Measurements from ENCODE around the gene SLC35E1. TPM values are rescaled to one million over a fixed set of nuclear protein-coding genes. Genes with fewer than 3 reads are reported as not detected.

SLC35E1 gene
- total RNA-seq, 1 experiment from 2014 or later, result 28.5 TPM

DNA sequence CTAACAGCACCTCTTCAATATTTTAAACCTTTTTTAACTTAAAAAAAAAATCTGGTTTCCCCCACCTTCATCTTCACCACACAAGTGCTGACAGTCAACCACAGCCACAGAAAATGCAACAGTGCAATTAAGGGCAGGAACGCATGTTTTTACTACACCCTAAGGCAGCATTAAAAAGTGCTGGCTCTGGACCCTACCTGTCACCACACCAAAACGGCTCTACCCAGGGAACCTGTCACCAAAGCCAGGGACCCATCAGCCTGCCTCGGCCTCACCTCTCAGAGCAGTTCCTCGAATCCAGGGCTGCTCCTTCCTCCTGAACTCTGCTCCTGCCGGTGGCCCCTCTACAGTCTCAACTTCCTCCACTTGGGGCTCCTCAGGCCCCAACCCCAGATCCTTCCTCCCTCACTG lies 22.5 kb upstream of the SLC35E1 start:
- Mint-ChIP-seq H3K36me3 (no peaks in the 10 kb centered on the region), H3K27ac (peak overlapping the region; percentile 72), H3K4me1 (peaks cover 17% of the 10 kb centered on the region), H3K27me3 (ENCODE audit: low read depth) (no peaks in the 10 kb centered on the region), H3K9me3 (no peaks in the 10 kb centered on the region), H3K4me3 (no peak overlapping the region)
- ChIA-PET POLR2A (no interaction called here), CTCF (no interaction called here)
- no peak for DNase-seq (ENCODE audit: low spot score)
- TF ChIP-seq ZNF232 (CRISPR knock-in tag; IDR thresholded peaks at IDR 0.05) (no peak), ZNF281 (CRISPR knock-in tag; IDR thresholded peaks at IDR 0.05) (no peak), CREB1 (CRISPR knock-in tag; IDR thresholded peaks at IDR 0.05) (no peak), KAT7 (CRISPR knock-in tag; IDR thresholded peaks at IDR 0.05; ENCODE audit: borderline replicate concordance) (no peak), IRF2 (CRISPR knock-in tag; IDR thresholded peaks at IDR 0.05; ENCODE audit: borderline replicate concordance, low read depth) (no peak), TEAD4 (CRISPR knock-in tag; IDR thresholded peaks at IDR 0.05) (no peak)
- TF ChIP-seq, protein P1, sequence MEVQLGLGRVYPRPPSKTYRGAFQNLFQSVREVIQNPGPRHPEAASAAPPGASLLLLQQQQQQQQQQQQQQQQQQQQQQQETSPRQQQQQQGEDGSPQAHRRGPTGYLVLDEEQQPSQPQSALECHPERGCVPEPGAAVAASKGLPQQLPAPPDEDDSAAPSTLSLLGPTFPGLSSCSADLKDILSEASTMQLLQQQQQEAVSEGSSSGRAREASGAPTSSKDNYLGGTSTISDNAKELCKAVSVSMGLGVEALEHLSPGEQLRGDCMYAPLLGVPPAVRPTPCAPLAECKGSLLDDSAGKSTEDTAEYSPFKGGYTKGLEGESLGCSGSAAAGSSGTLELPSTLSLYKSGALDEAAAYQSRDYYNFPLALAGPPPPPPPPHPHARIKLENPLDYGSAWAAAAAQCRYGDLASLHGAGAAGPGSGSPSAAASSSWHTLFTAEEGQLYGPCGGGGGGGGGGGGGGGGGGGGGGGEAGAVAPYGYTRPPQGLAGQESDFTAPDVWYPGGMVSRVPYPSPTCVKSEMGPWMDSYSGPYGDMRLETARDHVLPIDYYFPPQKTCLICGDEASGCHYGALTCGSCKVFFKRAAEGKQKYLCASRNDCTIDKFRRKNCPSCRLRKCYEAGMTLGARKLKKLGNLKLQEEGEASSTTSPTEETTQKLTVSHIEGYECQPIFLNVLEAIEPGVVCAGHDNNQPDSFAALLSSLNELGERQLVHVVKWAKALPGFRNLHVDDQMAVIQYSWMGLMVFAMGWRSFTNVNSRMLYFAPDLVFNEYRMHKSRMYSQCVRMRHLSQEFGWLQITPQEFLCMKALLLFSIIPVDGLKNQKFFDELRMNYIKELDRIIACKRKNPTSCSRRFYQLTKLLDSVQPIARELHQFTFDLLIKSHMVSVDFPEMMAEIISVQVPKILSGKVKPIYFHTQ (CRISPR knock-in tag; IDR thresholded peaks at IDR 0.05), result no peak
- ATAC-seq, result no peak

GRCh38 chr19:16594131-16594586 lies 21.9 kb upstream of the SLC35E1 start:
- no peaks in the 10 kb centered on the region for H3K36me3 Mint-ChIP-seq
- TF ChIP-seq NR3C1 (CRISPR knock-in tag; conservative IDR thresholded peaks at IDR 0.05; ENCODE audit: low read depth), result no peak
- TF ChIP-seq FOXK1 (CRISPR knock-in tag; IDR thresholded peaks at IDR 0.05), result no peak
- H3K27me3 Mint-ChIP-seq (ENCODE audit: low read depth), result no peaks in the 10 kb centered on the region
- H3K4me3 Mint-ChIP-seq, result no peak overlapping the region
- ChIA-PET POLR2A (no interaction called here), CTCF (no interaction called here)
- no peak for ATAC-seq
- peak overlapping the region; percentile 19; the same call in 1 of the 2 replicates for H3K27ac Mint-ChIP-seq
- no peak for DNase-seq (ENCODE audit: low spot score)
- no peaks in the 10 kb centered on the region for H3K9me3 Mint-ChIP-seq
- peaks cover 19% of the 10 kb centered on the region for H3K4me1 Mint-ChIP-seq

- ChIA-PET CTCF (interaction anchor here (0.5 kb wide), 1 partner anchor 39 kb away, joined by 7 read pairs; no protein-coding TSS in a partner anchor), POLR2A (no interaction called here)
- Mint-ChIP-seq H3K27me3 (ENCODE audit: low read depth) (no peaks in the 10 kb centered on the region), H3K4me3 (no peak overlapping the region), H3K9me3 (no peaks in the 10 kb centered on the region), H3K27ac (peak overlapping the region; percentile 33), H3K4me1 (peaks cover 29% of the 10 kb centered on the region), H3K36me3 (no peaks in the 10 kb centered on the region)
- no peak for ATAC-seq
- no peak for DNase-seq (ENCODE audit: low spot score)
- no peak for TF ChIP-seq ZNF232 (CRISPR knock-in tag; IDR thresholded peaks at IDR 0.05)
- TF ChIP-seq ZNF671 (CRISPR knock-in tag; IDR thresholded peaks at IDR 0.05), result no peak
- TF ChIP-seq, protein P2, sequence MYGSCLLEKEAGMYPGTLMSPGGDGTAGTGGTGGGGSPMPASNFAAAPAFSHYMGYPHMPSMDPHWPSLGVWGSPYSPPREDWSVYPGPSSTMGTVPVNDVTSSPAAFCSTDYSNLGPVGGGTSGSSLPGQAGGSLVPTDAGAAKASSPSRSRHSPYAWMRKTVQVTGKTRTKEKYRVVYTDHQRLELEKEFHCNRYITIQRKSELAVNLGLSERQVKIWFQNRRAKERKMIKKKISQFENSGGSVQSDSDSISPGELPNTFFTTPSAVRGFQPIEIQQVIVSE (CRISPR knock-in tag; IDR thresholded peaks at IDR 0.05; ENCODE audit: borderline replicate concordance), result no peak
- TF ChIP-seq NFE2L1 (CRISPR knock-in tag; IDR thresholded peaks at IDR 0.05), result no peak
- TF ChIP-seq, protein P3, sequence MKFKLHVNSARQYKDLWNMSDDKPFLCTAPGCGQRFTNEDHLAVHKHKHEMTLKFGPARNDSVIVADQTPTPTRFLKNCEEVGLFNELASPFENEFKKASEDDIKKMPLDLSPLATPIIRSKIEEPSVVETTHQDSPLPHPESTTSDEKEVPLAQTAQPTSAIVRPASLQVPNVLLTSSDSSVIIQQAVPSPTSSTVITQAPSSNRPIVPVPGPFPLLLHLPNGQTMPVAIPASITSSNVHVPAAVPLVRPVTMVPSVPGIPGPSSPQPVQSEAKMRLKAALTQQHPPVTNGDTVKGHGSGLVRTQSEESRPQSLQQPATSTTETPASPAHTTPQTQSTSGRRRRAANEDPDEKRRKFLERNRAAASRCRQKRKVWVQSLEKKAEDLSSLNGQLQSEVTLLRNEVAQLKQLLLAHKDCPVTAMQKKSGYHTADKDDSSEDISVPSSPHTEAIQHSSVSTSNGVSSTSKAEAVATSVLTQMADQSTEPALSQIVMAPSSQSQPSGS (CRISPR knock-in tag; IDR thresholded peaks at IDR 0.05; ENCODE audit: borderline replicate concordance, low read depth), result no peak
- TF ChIP-seq E2F1 (CRISPR knock-in tag; IDR thresholded peaks at IDR 0.05), result no peak
- no peak for TF ChIP-seq GRHL2 (CRISPR knock-in tag; IDR thresholded peaks at IDR 0.05; ENCODE audit: insufficient replicate concordance, severe bottlenecking)
- no peak for TF ChIP-seq FOXK1 (CRISPR knock-in tag; IDR thresholded peaks at IDR 0.05)
- no peak for TF ChIP-seq GTF2I (CRISPR knock-in tag; conservative IDR thresholded peaks at IDR 0.05)
- no peak for TF ChIP-seq TP53 (CRISPR knock-in tag; IDR thresholded peaks at IDR 0.05)
- no peak for TF ChIP-seq TCF7 (CRISPR knock-in tag; IDR thresholded peaks at IDR 0.05; ENCODE audit: low read depth)
- TF ChIP-seq ELF4 (CRISPR knock-in tag; IDR thresholded peaks at IDR 0.05; ENCODE audit: low read depth), result no peak
- TF ChIP-seq GABPB1 (CRISPR knock-in tag; IDR thresholded peaks at IDR 0.05), result no peak
- TF ChIP-seq RORB (CRISPR knock-in tag; IDR thresholded peaks at IDR 0.05), result no peak
- no peak for TF ChIP-seq SMAD4 (CRISPR knock-in tag; IDR thresholded peaks at IDR 0.05)
- no peak for TF ChIP-seq ZNF416 (CRISPR knock-in tag; IDR thresholded peaks at IDR 0.05)
- no peak for TF ChIP-seq SMAD3 (CRISPR knock-in tag; IDR thresholded peaks at IDR 0.05; ENCODE audit: borderline replicate concordance)
Measured at GRCh38 chr19:16593181-16593580, 21.0 kb upstream of the SLC35E1 start.
